Motor neuron (in vitro differentiated cells): Measurements from ENCODE around the gene LMF2. TPM values are rescaled to one million over a fixed set of nuclear protein-coding genes. Genes with fewer than 3 reads are reported as not detected.

Experiments used
- ATAC-seq, 8 experiments: fragments of 200-7000 bp; cut with Tn5 transposase; replicated peaks in 6 of 8; 2 replicates each; pipeline ENCODE4 v1.8.0; 2021; ENCODE audit warnings: mild to moderate bottlenecking in 8 of 8, moderate library complexity in 8 of 8
- H3K27ac ChIP-seq, 2 donors: fragments of 250-450 bp; sonication (Bioruptor Pico); 2 replicates each; pipeline ENCODE4 v1.9.0; 2021; ENCODE audit warnings: antibody characterized with exemption in 2 of 2, mild to moderate bottlenecking in 2 of 2, moderate library complexity in 1 of 2
- H3K4me1 ChIP-seq, 2 donors: fragments of 250-450 bp; sonication (Bioruptor Pico); replicated peaks in 1 of 2; 2 replicates each; pipeline ENCODE4 v1.6.1; 2021; ENCODE audit warnings: antibody characterized with exemption in 2 of 2, mild to moderate bottlenecking in 2 of 2, moderate library complexity in 1 of 2
- H3K4me3 ChIP-seq, 5 donors: fragments of 250-450 bp; sonication (Bioruptor Pico); 2 replicates each; pipeline ENCODE4 v1.9.0; 2021; ENCODE audit warnings: antibody characterized with exemption in 5 of 5, mild to moderate bottlenecking in 5 of 5, moderate library complexity in 4 of 5
- WGBS, 10 experiments: fragments of 450-650 bp; shearing (Covaris generic); methylation state at CpG; one replicate each; pipeline ENCODE4 v1.0.0; 2022; 5-methylcytosine and 5-hydroxymethylcytosine counted together
- in situ Hi-C, 9 experiments: fragments of 400-800 bp; cut with MboI; loops; one replicate each; pipeline ENCODE4 v1.15.0; 2021; ENCODE audit warnings: low sequenced_read_pairs in 9 of 9, low pct_unique_long_range_greater_than_20kb in 2 of 9; ENCODE audit not compliant: unreplicated experiment in 9 of 9
- total RNA-seq, 8 experiments: library from RNA; unstranded; fragments of 300-600 nt; gene quantifications; 2 replicates each; pipeline versions ENCODE4 v1.2.3 to v1.2.4, GENCODE V29; 2022

LMF2 gene
- total RNA-seq, 8 experiments from 2014 or later = 20.2 to 44.9 (median 39.9) TPM

DNA sequence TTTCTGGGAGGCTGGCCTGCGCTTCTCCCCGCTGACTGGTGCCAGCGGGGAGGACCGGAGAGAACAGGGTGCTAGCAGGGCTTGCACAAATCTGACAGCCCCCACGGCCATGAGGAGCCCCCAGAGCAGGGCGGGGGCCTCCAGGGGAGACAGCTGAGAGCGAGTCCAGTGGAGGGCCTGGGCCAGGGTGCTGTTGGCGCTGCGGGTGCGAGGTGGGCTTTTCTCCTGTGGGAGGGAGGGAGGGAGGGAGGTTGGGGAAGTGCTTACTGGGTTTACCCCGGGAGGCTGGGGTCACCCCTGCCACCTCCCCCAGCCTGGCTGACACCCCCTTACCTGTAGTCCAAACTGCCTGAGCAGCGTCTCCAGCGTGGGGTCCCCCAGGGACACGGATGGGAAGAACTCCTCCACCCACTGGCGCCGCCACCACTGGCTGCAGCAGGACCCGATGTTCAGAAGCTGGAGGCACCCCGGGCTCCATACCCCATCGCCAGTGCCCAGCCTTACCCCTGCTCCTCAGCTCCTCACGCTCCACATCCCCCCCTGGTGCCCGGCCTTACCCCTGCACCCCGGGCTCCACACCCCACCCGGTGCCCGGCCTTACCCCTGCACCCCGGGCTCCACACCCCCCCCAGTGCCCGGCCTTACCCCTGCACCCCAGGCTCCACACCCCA is 3.9 kb downstream of the LMF2 start:
- no peak overlapping the region for H3K27ac ChIP-seq
- peaks cover 6 to 8% of the 10 kb centered on the region in 2 donors for H3K4me1 ChIP-seq
- in situ Hi-C loops = no loop called here
- H3K4me3 ChIP-seq = no peak overlapping the region
- no peak for ATAC-seq
- WGBS, 10 experiments = 100% methylated on average over 2 of the region's 26 CpGs; no CpG with 5 or more reads in 9 of the 10 experiments

DNA sequence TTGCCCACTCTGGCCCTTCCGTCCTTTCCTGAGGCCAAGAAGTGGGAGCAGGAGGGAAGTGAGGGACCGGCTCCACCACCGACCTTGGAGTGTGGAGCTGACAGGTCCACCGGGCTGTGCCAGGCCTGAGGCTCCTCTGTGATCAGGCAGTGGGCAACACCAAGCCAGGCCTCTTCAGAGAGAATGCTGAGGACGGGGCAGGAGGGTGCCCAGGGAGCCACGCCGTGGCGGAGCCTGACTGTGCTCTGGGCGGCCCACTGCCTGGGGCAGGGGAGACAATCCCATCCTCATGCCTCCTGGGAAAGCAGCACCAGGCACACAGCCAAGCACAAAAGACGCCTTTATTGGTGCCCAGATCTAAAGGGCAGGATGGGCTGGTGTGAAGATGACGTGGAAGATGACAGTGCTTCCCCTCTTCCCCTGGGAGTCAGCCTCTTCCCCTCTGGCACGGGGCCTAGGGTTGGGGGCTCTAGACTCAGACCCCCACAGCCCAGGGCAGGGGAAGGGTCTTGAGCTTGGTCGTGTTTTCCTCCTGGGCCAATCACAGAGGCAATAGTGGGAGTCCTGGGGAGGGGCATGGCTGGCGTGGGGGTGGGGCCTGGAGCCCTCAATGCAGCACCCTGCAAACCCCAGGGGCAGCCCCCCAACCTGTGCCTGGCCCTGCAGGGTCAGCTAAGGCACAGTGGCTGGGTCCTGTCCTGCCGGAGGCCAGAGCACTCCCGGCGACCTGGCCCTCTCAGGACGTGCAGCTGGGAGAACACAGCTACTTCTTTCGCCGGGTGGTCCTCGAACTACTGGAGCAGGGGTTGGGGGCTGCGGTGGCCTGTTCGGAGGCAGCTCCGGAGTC is 4.7 kb downstream of the LMF2 start:
- 95 to 100% methylated on average over 2 to 4 of the region's 24 CpGs; no CpG with 5 or more reads in 8 of the 10 experiments for whole genome bisulfite sequencing, 10 experiments
- in situ Hi-C loops = no loop called here
- Histone ChIP-seq H3K27ac (no peak overlapping the region), H3K4me3 (no peak overlapping the region), H3K4me1 (peaks cover 6 to 8% of the 10 kb centered on the region in 2 donors)
- ATAC-seq = no peak

DNA sequence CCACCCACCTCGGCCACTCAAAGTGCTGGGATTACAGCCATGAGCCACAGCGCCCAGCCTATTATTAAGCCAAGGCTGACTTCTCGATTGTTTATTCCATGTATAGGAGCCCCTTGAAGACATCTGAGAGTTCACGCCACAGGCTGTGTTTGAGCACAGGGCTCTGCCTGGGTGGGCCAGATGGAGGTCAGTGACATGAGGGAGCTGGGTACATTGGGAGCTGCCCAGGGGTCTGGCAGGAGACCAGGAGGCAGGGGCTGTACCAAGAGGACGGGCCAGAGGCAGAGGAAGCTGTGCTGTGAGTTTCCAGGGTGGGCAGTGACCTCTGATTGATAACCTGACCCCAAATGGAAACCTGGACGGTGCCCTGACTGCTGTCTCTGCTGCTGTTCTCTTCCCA is 5.4 kb downstream of the LMF2 start:
- Histone ChIP-seq H3K4me3 (no peak overlapping the region), H3K27ac (no peak overlapping the region), H3K4me1 (peaks cover 6 to 8% of the 10 kb centered on the region in 2 donors)
- no peak for ATAC-seq
- 90 to 100% (median 93%) methylated on average over 1 to 3 of the region's 6 CpGs; no CpG with 5 or more reads in 6 of the 10 experiments for WGBS, 10 experiments
- in situ Hi-C loops = no loop called here

DNA sequence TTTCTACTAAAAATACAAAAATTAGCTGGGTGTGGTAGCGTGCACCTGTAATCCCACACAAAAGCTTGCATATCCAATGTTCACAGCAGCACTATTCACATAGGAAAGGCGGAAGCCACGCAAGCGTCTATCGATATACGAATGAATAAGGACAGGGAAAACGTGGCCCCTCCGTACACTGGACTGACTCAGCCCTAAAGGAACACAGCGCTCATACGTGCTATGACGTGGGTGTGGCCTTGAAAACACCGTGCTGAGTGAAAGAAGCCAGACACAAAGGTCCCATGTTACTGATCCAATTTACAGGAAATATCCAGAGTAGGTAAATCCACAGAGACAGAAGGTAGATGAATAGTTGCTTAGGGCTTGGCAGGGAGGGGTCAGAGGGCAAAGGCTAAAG is 7.0 kb downstream of the LMF2 start:
- H3K4me3 ChIP-seq = no peak overlapping the region
- WGBS, 10 experiments = 84 to 100% (median 97%) methylated on average over 1 to 10 of the region's 12 CpGs; no CpG with 5 or more reads in 6 of the 10 experiments
- H3K4me1 ChIP-seq = peaks cover 0 to 2% of the 10 kb centered on the region in 2 donors
- in situ Hi-C loops = no loop called here
- no peak for ATAC-seq
- H3K27ac ChIP-seq = no peak overlapping the region

DNA sequence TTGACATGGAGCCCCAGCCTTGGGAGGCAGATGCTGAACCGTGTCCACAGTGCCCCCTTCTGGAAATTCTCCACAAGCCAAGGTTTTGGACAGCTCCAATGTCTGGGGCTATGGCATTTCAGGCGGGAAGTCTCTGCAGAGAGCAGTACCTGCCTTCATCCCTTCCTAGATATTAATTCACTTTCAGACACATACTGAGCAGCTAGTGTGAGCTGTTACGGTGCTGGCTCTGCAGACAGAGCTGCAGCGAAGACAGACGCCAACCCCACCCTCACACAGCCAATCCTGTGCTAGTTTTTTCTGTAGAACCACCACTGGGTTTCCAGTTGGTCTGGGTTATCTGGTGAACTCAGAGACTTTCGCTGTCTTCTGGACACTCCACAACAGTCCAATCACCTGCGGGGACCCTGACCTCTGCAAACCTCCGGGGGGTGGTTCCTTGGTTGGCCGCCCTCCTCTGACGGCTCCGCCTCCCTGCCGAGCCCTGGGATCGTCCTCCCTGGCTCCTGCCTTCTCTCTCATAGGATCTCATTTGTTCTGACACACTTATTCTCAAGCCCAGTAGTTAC is 9.1 kb downstream of the LMF2 start:
- WGBS, 10 experiments = 0 to 35% (median 10%) methylated on average over 2 to 7 of the region's 13 CpGs; no CpG with 5 or more reads in 3 of the 10 experiments
- peak; percentile 76 to 95 (median 88) for ATAC-seq
- Histone ChIP-seq H3K27ac (no peak overlapping the region), H3K4me1 (peaks cover 0 to 2% of the 10 kb centered on the region in 2 donors), H3K4me3 (no peak overlapping the region)
- in situ Hi-C loops = no loop called here

DNA sequence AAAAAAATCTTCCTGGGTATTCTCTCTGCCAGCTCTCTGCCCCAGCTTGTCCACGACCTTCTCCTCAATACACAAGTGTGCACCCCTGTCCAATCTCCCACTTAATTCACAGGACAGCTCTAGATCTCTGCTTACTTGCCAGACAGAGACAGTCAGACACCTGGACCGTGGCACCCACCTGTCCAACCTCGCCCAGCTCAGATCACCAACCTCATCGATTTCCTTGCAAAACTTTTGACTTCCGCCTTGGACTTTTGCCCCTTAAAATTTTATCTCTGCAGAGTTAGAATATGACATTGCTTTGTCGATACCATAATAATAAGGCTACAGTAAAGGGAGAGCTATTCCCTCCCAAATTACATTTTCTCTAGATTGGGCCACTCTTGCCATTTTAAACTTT is 10.4 kb downstream of the LMF2 start:
- in situ Hi-C loops = no loop called here
- 35 to 100% (median 86%) methylated on average over 1 to 6 of the region's 6 CpGs; no CpG with 5 or more reads in 1 of the 10 experiments for WGBS, 10 experiments
- Histone ChIP-seq H3K4me1 (peaks cover 0 to 2% of the 10 kb centered on the region in 2 donors), H3K27ac (no peak overlapping the region), H3K4me3 (no peak overlapping the region)
- no peak for ATAC-seq

DNA sequence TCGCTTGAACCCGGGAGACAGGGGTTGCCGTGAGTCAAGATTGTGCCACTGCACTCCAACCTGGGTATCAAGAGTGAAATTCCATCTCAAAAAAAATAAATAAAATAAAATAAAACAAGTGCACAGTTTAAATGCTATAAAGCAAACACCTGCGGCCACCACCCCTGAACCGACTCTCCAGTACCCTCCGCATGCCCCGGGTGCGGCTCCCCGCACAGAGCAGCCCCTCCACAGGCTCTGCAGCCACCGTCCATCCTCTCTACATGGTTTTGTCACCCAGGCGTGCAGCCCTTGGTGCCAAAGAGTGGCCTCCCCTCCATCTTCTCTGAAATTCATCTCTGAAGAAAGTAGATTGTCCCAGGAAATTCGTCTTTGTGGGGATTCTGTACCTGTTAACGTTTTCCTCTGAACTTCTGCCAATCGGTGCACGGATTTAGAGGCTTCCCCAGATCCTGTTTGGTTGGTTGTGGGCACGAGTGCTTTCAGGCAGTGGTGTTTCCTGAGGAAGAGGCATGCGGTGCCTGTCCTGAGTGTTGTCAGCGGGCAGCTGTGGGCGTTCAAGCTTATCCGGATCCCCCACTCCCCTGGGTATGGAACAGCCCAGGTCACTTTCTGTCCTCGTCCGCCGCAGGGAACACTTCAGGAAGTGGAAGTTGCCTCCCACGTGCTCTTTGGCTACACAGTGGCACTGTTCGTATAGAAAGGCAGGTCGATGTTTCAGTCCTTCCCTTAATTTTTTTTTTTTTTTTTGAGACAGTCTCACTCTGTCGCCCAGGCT is 16.8 kb downstream of the LMF2 start:
- no peak for ATAC-seq
- no peaks in the 10 kb centered on the region for H3K4me1 ChIP-seq
- in situ Hi-C loops = no loop called here
- no peak overlapping the region for H3K4me3 ChIP-seq
- 74 to 86% (median 78%) methylated on average over 2 to 15 of the region's 27 CpGs; no CpG with 5 or more reads in 3 of the 10 experiments for WGBS, 10 experiments
- H3K27ac ChIP-seq = no peak overlapping the region

DNA sequence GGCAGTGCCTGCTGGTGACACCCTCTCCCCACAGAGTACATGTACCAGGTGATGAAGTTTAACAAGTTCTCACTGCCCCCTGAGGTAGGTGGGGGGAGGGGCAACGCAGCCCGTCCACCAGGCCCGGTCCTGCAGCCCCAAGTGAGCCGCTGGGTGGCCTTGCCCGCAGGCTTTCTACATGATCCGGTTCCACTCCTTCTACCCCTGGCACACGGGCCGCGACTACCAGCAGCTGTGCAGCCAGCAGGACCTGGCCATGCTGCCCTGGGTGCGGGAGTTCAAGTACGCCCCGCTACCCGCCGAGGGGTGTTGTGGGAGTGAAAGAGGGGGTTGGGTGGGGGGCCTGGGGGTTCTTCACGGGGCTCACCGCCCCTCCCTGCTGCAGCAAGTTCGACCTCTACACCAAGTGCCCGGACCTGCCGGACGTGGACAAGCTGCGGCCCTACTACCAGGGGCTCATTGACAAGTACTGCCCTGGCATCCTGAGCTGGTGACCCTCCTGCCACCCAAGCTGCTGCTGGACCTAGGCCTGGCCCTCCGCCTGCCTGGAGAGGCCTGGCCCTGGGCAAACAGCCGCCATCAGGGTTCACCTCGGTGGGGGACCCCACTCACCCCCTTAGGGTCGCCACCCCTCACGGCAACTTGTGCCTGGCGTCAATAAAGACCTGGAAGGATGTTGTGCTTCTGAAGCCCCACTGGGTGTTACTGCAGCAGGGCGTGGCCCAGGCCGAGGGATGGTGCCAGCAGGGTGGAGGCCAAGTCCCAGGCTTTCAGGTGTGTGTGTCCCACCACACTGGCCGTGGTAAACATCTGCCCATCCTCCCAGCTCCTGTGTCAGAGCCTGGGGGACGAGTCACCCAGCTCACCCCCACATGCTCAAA is 17.9 kb downstream of the LMF2 start:
- Histone ChIP-seq H3K27ac (no peak overlapping the region), H3K4me1 (no peaks in the 10 kb centered on the region), H3K4me3 (no peak overlapping the region)
- WGBS, 10 experiments = 0 to 85% (median 81%) methylated on average over 1 to 7 of the region's 31 CpGs; no CpG with 5 or more reads in 7 of the 10 experiments
- in situ Hi-C loops = no loop called here
- ATAC-seq = no peak

DNA sequence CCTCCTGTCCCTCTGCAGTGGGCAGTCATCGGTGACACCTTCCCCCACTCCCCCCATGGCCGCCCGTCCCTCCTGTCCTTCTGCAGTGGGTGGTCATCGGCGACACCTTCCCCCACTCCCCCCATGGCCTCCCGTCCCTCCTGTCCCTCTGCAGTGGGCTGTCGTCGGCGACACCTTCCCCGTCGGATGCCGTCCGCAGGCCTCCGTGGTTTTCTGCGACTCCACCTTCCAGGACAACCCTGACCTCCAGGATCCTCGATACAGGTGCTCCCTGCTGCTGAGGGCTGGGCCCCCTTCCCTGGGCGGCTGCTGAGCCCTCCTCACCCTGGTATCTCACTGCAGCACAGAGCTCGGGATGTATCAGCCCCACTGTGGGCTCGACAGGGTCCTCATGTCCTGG is 18.6 kb downstream of the LMF2 start:
- H3K27ac ChIP-seq = no peak overlapping the region
- no CpG with 5 or more reads among the region's 19 CpGs for WGBS, 10 experiments
- H3K4me1 ChIP-seq = no peaks in the 10 kb centered on the region
- no peak for ATAC-seq
- H3K4me3 ChIP-seq = no peak overlapping the region
- in situ Hi-C loops = no loop called here

DNA sequence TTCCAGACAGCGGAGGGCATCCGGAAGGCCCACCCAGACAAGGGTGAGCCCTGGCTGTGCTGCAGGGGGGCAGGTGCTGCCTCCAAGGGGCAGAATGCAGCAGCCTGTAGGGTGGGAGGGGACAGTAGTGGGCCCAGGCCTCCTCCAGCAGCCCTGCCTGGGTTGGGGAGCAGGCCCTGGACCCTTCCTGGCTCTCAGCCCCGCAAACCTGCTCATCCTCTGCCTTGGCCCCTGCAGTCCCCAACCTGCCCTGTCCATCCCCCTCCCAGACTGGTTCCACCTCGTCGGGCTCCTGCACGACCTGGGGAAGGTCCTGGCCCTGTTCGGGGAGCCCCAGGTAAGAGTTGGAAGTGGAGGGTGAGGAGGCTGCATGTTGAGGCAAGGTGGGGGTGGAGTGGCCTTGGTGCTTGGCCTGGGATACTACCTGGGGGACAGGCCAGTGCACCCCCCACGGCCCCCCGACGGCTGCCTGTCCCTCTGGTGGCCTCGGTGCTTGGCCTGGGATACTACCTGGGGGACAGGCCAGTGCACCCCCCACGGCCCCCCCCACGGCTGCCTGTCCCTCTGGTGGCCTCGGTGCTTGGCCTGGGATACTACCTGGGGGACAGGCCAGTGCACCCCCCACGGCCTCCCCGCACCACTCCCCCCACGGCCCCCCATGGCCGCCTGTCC is 19.4 kb downstream of the LMF2 start:
- in situ Hi-C loops = no loop called here
- H3K4me3 ChIP-seq = no peak overlapping the region
- no peak overlapping the region for H3K27ac ChIP-seq
- no CpG with 5 or more reads among the region's 18 CpGs for WGBS, 10 experiments
- H3K4me1 ChIP-seq = no peaks in the 10 kb centered on the region
- ATAC-seq = peak in 2 of 8 experiments; percentile 10 to 13

DNA sequence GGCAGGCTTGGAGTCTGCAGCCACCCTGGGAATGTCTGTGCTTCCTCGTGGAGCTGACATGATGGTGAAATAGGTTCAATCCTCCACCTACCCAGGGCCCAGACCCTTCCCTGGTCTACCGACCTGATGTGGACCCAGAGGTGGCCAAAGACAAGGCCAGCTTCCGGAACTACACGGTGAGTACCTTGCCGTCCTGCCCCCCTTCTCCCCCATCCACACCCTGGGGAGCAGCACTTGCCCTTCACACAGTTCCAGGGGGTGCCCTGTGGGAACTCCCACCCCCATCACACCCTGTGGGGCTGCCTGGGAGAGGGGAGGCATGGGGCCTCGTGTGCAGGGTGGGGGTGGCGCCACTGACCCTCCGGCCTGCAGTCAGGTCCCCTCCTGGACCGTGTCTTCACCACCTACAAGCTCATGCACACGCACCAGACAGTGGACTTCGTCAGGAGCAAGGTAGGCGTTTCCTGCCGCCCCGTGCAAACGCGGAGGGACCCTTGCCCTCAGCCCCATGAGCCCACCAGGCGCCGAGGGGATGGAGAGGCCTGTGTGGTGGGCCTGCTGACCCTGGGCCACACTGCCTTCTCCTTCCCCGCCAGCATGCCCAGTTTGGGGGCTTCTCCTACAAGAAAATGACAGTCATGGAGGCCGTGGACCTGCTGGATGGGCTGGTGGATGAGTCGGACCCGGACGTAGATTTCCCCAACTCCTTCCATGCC is 20.1 kb downstream of the LMF2 start:
- no peak overlapping the region for H3K27ac ChIP-seq
- H3K4me1 ChIP-seq = peaks cover 0 to under 1% of the 10 kb centered on the region in 2 donors
- no peak for ATAC-seq
- 78 to 80% methylated on average over 1 to 5 of the region's 23 CpGs; no CpG with 5 or more reads in 8 of the 10 experiments for WGBS, 10 experiments
- H3K4me3 ChIP-seq = no peak overlapping the region
- in situ Hi-C loops = no loop called here
